ENCODE data around the gene RPRM. TPM values are rescaled to one million over a fixed set of nuclear protein-coding genes. Genes with fewer than 3 reads are reported as not detected.

The RPRM gene
- total RNA-seq, 1 donor = not detected

- H3K4me3 ChIP-seq (ENCODE audit: low read depth, low read length) = no peak overlapping the region
- TF ChIP-seq, protein P1, sequence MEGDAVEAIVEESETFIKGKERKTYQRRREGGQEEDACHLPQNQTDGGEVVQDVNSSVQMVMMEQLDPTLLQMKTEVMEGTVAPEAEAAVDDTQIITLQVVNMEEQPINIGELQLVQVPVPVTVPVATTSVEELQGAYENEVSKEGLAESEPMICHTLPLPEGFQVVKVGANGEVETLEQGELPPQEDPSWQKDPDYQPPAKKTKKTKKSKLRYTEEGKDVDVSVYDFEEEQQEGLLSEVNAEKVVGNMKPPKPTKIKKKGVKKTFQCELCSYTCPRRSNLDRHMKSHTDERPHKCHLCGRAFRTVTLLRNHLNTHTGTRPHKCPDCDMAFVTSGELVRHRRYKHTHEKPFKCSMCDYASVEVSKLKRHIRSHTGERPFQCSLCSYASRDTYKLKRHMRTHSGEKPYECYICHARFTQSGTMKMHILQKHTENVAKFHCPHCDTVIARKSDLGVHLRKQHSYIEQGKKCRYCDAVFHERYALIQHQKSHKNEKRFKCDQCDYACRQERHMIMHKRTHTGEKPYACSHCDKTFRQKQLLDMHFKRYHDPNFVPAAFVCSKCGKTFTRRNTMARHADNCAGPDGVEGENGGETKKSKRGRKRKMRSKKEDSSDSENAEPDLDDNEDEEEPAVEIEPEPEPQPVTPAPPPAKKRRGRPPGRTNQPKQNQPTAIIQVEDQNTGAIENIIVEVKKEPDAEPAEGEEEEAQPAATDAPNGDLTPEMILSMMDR (IDR thresholded peaks at IDR 0.05; ENCODE audit: insufficient read depth, low read depth, low read length) = no peak
- DNase-seq (ENCODE audit: low read depth) = no peak
These were observed 19.5 kb upstream of the RPRM start for GRCh38 chr2:153497938-153498629.

DNA sequence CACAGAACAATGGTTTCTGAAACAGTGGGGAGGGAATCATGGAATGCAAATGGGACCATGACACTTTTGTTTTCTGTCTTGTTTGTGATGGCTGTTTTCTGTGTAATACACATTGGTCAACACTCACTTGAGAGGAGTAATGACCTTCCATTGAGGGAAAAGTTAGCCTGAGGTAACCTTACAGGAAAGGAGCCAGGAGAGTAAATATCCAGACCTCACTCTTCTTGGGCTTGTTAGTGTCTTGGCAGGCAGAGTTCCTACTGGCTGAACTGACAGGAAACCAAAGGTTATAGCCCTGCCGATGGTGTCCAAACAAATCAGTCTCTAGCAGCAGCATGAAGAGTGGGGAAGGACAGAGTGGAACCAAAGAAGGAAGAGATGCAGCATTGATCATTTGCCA is 17.2 kb upstream of the RPRM start:
- no peak overlapping the region for H3K4me3 ChIP-seq (ENCODE audit: low read depth, low read length)
- no peak for DNase-seq (ENCODE audit: low read depth)
- TF ChIP-seq, protein P1 (IDR thresholded peaks at IDR 0.05; ENCODE audit: insufficient read depth, low read depth, low read length) = no peak

DNA sequence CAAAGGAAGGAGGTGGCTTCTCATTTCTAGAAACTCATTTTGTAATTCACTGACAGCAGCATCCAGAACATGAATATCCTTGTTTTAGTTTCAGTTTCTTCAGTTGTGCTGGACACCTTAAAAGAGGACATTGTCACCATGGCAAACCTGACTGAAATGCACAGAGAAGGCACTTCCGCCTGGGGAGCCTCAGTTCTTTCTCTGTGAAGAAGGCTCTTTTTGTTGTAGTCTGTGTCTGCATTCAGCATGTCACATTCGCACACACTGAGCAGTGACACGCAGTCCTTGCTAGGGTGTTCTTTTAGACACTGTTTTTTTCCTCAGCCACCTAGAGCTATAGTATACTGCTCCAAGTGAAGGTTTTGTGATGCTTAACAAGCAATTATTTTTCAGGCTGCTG is 9.5 kb upstream of the RPRM start:
- no peak for DNase-seq (ENCODE audit: low read depth)
- TF ChIP-seq, protein P1 (IDR thresholded peaks at IDR 0.05; ENCODE audit: insufficient read depth, low read depth, low read length) = no peak
- no peak overlapping the region for H3K4me3 ChIP-seq (ENCODE audit: low read depth, low read length)

DNA sequence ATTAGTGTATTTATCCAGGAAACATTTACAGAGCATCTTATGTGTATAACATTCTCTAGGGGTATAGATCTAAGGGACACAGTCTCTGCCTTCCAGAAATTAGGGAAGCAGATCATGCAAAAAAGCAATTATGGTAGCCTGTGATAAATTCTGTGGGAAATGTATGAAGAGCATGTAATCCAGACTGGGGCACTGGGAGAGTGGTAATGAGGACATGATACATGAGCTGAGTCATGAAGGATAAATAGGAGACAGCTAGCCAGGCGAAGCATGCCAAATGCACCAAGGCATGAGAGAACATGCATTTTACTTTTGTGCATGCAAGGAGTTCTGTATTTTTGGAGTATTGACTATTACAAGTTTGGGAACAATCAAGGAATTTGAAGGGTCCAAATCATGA is 8.9 kb upstream of the RPRM start:
- DNase-seq (ENCODE audit: low read depth) = no peak
- TF ChIP-seq, protein P1 (IDR thresholded peaks at IDR 0.05; ENCODE audit: insufficient read depth, low read depth, low read length) = no peak
- H3K4me3 ChIP-seq (ENCODE audit: low read depth, low read length) = no peak overlapping the region

DNA sequence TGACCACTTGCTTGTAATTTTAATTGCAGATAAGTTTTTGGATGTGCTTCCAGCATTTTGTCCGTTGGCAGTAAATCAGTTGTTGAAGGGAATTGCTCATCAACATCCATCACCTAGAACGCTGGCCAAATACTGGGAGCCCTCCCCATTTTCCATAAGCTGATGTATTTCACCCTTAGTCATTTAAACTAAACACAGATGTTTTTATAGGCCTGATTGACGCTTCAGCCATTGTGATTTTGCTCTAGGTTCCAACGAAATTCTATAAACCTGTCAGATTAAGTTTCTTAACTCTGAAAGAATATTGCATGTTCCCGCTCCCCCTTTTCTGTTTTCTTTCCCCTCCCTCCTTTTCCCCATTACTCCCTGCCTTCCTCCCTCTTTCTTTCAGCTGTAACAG is 1.0 kb upstream of the RPRM start:
- TF ChIP-seq, protein P1 (IDR thresholded peaks at IDR 0.05; ENCODE audit: insufficient read depth, low read depth, low read length) = no peak
- H3K4me3 ChIP-seq (ENCODE audit: low read depth, low read length) = no peak overlapping the region
- no peak for DNase-seq (ENCODE audit: low read depth)

DNA sequence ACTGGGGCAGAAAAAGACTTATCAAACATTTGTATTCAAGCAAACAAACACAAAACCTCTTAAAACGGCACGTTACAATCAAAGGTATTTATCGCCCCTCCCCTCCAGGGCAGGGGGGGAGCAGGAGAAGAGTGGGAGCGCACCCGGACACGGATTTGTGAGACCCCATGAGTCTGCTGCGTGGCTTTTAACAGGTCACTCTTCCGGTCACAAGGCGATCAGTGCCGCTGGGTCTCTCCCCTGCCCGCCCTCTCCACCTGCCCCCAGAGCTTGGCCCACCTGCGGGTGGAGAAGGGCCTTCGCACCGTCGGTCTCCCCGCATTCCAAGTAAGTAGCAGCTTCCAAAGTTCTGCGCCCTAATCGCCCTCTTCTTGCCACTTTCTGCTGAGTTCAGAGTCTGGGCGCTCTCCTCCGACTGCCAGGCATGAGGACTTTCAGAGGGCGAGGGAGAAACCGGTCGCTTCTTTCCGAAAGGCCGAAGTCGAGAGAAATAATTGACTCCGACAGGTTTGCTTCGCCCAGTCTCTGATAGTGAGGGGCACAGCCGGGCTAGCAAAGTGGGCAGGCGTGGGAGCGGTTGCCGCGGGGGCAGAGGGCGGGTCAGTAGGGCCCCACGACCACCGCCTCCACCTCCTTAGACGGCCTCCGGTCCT is 800 bp downstream of the RPRM start:
- DNase-seq (ENCODE audit: low read depth) = no peak
- TF ChIP-seq, protein P1 (IDR thresholded peaks at IDR 0.05; ENCODE audit: insufficient read depth, low read depth, low read length) = no peak
- H3K4me3 ChIP-seq (ENCODE audit: low read depth, low read length) = peak overlapping the region; percentile 54
